ENCODE measurements around the gene MATN1.

DNA sequence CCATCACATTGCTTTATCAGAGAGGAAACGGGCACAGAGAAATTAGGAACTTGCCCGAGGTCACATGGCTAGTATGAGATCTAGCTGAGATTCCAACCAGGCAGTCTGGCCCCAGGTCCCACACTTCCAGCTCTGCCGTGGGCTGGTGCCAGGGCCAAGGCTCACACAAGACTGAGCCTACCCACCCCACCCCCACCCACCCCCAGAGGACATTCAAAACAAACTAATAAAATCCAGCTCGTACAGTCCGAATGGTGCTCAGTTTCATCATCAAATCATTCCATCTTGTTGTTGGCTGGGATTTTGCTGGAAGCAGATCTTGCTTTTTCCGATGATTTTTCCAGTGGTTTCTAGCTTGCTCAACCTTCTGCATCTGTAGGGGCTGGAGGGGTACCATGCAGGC, 27.9 kb downstream of the MATN1 start:
- TF ChIP-seq, protein P1, sequence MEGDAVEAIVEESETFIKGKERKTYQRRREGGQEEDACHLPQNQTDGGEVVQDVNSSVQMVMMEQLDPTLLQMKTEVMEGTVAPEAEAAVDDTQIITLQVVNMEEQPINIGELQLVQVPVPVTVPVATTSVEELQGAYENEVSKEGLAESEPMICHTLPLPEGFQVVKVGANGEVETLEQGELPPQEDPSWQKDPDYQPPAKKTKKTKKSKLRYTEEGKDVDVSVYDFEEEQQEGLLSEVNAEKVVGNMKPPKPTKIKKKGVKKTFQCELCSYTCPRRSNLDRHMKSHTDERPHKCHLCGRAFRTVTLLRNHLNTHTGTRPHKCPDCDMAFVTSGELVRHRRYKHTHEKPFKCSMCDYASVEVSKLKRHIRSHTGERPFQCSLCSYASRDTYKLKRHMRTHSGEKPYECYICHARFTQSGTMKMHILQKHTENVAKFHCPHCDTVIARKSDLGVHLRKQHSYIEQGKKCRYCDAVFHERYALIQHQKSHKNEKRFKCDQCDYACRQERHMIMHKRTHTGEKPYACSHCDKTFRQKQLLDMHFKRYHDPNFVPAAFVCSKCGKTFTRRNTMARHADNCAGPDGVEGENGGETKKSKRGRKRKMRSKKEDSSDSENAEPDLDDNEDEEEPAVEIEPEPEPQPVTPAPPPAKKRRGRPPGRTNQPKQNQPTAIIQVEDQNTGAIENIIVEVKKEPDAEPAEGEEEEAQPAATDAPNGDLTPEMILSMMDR (IDR thresholded peaks at IDR 0.05; ENCODE audit: poor library complexity): no peak
- no peak for TF ChIP-seq EZH2 (IDR thresholded peaks at IDR 0.05; ENCODE audit: borderline replicate concordance)
- no peak for TF ChIP-seq EZH2phosphoT487 (IDR thresholded peaks at IDR 0.05; ENCODE audit: low read depth, severe bottlenecking, unreplicated experiment)
